ENCODE data around the gene CPB2.

GRCh38 chr13:46015366-46015765 is 89.5 kb downstream of the CPB2 start:
- TF ChIP-seq, protein P1, sequence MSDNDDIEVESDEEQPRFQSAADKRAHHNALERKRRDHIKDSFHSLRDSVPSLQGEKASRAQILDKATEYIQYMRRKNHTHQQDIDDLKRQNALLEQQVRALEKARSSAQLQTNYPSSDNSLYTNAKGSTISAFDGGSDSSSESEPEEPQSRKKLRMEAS (IDR thresholded peaks at IDR 0.05): no peak
- no peak for TF ChIP-seq TAF1 (conservative IDR thresholded peaks at IDR 0.05)
- TF ChIP-seq, protein P2, sequence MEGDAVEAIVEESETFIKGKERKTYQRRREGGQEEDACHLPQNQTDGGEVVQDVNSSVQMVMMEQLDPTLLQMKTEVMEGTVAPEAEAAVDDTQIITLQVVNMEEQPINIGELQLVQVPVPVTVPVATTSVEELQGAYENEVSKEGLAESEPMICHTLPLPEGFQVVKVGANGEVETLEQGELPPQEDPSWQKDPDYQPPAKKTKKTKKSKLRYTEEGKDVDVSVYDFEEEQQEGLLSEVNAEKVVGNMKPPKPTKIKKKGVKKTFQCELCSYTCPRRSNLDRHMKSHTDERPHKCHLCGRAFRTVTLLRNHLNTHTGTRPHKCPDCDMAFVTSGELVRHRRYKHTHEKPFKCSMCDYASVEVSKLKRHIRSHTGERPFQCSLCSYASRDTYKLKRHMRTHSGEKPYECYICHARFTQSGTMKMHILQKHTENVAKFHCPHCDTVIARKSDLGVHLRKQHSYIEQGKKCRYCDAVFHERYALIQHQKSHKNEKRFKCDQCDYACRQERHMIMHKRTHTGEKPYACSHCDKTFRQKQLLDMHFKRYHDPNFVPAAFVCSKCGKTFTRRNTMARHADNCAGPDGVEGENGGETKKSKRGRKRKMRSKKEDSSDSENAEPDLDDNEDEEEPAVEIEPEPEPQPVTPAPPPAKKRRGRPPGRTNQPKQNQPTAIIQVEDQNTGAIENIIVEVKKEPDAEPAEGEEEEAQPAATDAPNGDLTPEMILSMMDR (IDR thresholded peaks at IDR 0.05; ENCODE audit: low read depth, low read length, missing input control): no peak
- no peak for TF ChIP-seq YY1 (IDR thresholded peaks at IDR 0.05)
- TF ChIP-seq SP1 (IDR thresholded peaks at IDR 0.05): no peak
- no peak for TF ChIP-seq HNF4G (IDR thresholded peaks at IDR 0.05)

Data from liver (tissue), 3 donors.